Skin of body (tissue), 3 donors: ENCODE data around the gene CEACAM18. TPM values are rescaled to one million over a fixed set of nuclear protein-coding genes. Genes with fewer than 3 reads are reported as not detected.

Experiments
- DNase-seq: peaks from one replicate; lab custom pipeline; 2025; lab: John Stamatoyannopoulos, UW
- small RNA-seq: library from RNA; depleted of rRNA; stranded (forward); fragments of <200 nt; gene quantifications from one replicate; pipeline ENCODE3, GENCODE V24; 2014; ENCODE audit warnings: low replicate concordance
- total RNA-seq: library from RNA; depleted of rRNA; stranded (reverse); fragments of >200 nt; gene quantifications from one replicate; pipeline ENCODE4 v1.2.3, GENCODE V29; 2014

The CEACAM18 gene
- total RNA-seq, 1 donor from 2014 or later: not detected

- DNase-seq: no peak
These were observed 52.3 kb downstream of the CEACAM18 start for GRCh38 chr19:51530616-51531015.

GRCh38 chr19:51531349-51532315 is 53.3 kb downstream of the CEACAM18 start, which contains the start of gene SIGLEC6:
SIGLEC6 (minus strand) TSS chr19:51531670; CDS start chr19:51531648, 22 bp downstream.
- no peak for DNase-seq

GRCh38 chr19:51535535-51535934 is 57.2 kb downstream of the CEACAM18 start:
- DNase-seq: no peak

GRCh38 chr19:51539821-51540366 is 61.6 kb downstream of the CEACAM18 start:
- no peak for DNase-seq

Small RNAs within 50 kb of the gene (small RNA-seq; reads per million reads assigned to genes)
- gene AC020914.3: not detected
- gene AC020914.5: not detected

Other genes with a start within 250 kb of the CEACAM18 start
- gene SIGLECL1, start 227.5 kb upstream of the CEACAM18 start, total RNA-seq: not detected
- not detected for gene IGLON5, start 166.9 kb upstream of the CEACAM18 start, total RNA-seq
- 2.3 TPM for gene VSIG10L, start 136.4 kb upstream of the CEACAM18 start, total RNA-seq
- 40.7 TPM for gene ETFB, start 112.2 kb upstream of the CEACAM18 start, total RNA-seq
- gene CLDND2, start 109.5 kb upstream of the CEACAM18 start, total RNA-seq: not detected
- gene NKG7, start 105.9 kb upstream of the CEACAM18 start, total RNA-seq: 7.5 TPM
- gene LIM2, start 90.6 kb upstream of the CEACAM18 start, total RNA-seq: not detected
- gene C19orf84, start 87.9 kb upstream of the CEACAM18 start, total RNA-seq: not detected
- 1.7 TPM for gene SIGLEC10, start 60.9 kb upstream of the CEACAM18 start, total RNA-seq
- 0.59 TPM for gene SIGLEC8, start 20.1 kb upstream of the CEACAM18 start, total RNA-seq
- not detected for gene SIGLEC12, start 23.3 kb downstream of the CEACAM18 start, total RNA-seq
- gene SIGLEC6, start 53.1 kb downstream of the CEACAM18 start, total RNA-seq: 1.6 TPM
- gene ZNF175, start 92.7 kb downstream of the CEACAM18 start, total RNA-seq: 4.8 TPM
- gene SIGLEC5, start 151.9 kb downstream of the CEACAM18 start, total RNA-seq: 1.4 TPM
- gene SIGLEC14, start 168.3 kb downstream of the CEACAM18 start, total RNA-seq: 1.6 TPM
- gene SPACA6, start 214.8 kb downstream of the CEACAM18 start, total RNA-seq: 5.3 TPM
- gene HAS1, start 245.5 kb downstream of the CEACAM18 start, total RNA-seq: 2.0 TPM